GM12878 (cell line): ENCODE measurements around the gene MSX1. TPM values are rescaled to one million over a fixed set of nuclear protein-coding genes. Genes with fewer than 3 reads are reported as not detected.

Source experiments
- ATAC-seq: fragments of 200-7000 bp; cut with Tn5 transposase; 3 replicates; pipeline ENCODE4 v1.9.1; 2020; ENCODE audit warnings: mild to moderate bottlenecking, moderate library complexity
- BruUV-seq: library from RNA; stranded (reverse); fragments of 400-500 nt; replicated peaks from 2 replicates; lab custom pipeline; 2021; lab: Mats Ljungman, UMichigan
- CTCF ChIA-PET: fragments of 300-600 bp; sonication (Branson Sonifier 250); formaldehyde crosslinking; extraction: SDS; loops from one replicate; lab custom pipeline; 2021; ENCODE audit warnings: inconsistent platforms; lab: Yijun Ruan, JAX
- POLR2A ChIA-PET: fragments of 350-600 bp; formaldehyde crosslinking; extraction: SDS; loops from one replicate; lab custom pipeline; 2021; ENCODE audit warnings: inconsistent platforms; lab: Charles Lee
- RAD21 ChIA-PET: fragments of 300-600 bp; sonication (Branson Sonifier 250); formaldehyde crosslinking; loops from one replicate; lab custom pipeline; 2023; ENCODE audit warnings: antibody characterized with exemption; ENCODE audit not compliant: unreplicated experiment; lab: Charles Lee
- SMC1A ChIA-PET: fragments of 300-600 bp; sonication (Branson Sonifier 250); formaldehyde crosslinking; loops from one replicate; lab custom pipeline; 2023; ENCODE audit not compliant: unreplicated experiment, uncharacterized antibody; lab: Charles Lee
- DNase-seq: peaks from one replicate; pipeline ENCODE4 v3.0.0-alpha.2; 2011; ENCODE audit warnings: low read depth, low spot score
- FAIRE-seq: peaks from 3 replicates; lab custom pipeline; 2011; peaks lifted over from hg19 to GRCh38; lab: Jason Lieb, UNC
- H2AFZ ChIP-seq: 2 replicates; pipeline ENCODE4 v1.6.0; 2011; ENCODE audit warnings: low read depth, low read length, control low read depth; ENCODE audit not compliant: control insufficient read depth
- H3K27ac ChIP-seq: 2 replicates; pipeline ENCODE4 v1.5.1; 2011; ENCODE audit warnings: control low read depth; ENCODE audit not compliant: control insufficient read depth, insufficient read depth
- H3K27me3 ChIP-seq, 2 experiments: replicated peaks in 1 of 2; 2 replicates each; pipeline versions ENCODE4 v1.6.0 to v1.6.1; 2011; ENCODE audit warnings: low read length in 1 of 2; ENCODE audit not compliant: control insufficient read depth in 2 of 2, insufficient read depth in 2 of 2
- H3K36me3 ChIP-seq, 2 experiments: 2 replicates each; pipeline ENCODE4 v1.5.1; 2011; ENCODE audit warnings: low read length in 1 of 2; ENCODE audit not compliant: control insufficient read depth in 2 of 2, insufficient read depth in 2 of 2
- H3K4me1 ChIP-seq: 2 replicates; pipeline ENCODE4 v1.6.1; 2011; ENCODE audit warnings: mild to moderate bottlenecking, low read length, moderate library complexity, mixed read lengths; ENCODE audit not compliant: control insufficient read depth, insufficient read depth
- H3K4me2 ChIP-seq: 2 replicates; pipeline ENCODE4 v1.6.0; 2011; ENCODE audit warnings: control low read depth; ENCODE audit not compliant: control insufficient read depth, insufficient read depth
- H3K4me3 ChIP-seq: fragments of 200-600 bp; sonication (generic); 2 replicates; pipeline ENCODE4 v1.5.1; 2016
- H3K79me2 ChIP-seq: 2 replicates; pipeline ENCODE4 v1.6.0; 2011; ENCODE audit warnings: low read length; ENCODE audit not compliant: control insufficient read depth, insufficient read depth
- H3K9ac ChIP-seq: 2 replicates; pipeline ENCODE4 v1.8.0; 2011; ENCODE audit warnings: low read length, control low read depth, mixed read lengths; ENCODE audit not compliant: control insufficient read depth, insufficient read depth
- H3K9me3 ChIP-seq: replicated peaks from 3 replicates; pipeline ENCODE4 v1.5.1; 2011; ENCODE audit warnings: mild to moderate bottlenecking, low read length; ENCODE audit not compliant: control insufficient read depth, insufficient read depth
- H4K20me1 ChIP-seq: 2 replicates; pipeline ENCODE4 v1.6.0; 2011; ENCODE audit not compliant: control insufficient read depth, insufficient read depth
- BMI1 ChIP-seq: fragments of 450-650 bp; IDR thresholded peaks from 2 replicates; pipeline ENCODE4 v1.6.1; 2016; ENCODE audit warnings: mild to moderate bottlenecking, moderate library complexity, borderline replicate concordance
- ETV6 ChIP-seq, 2 experiments: fragments of 450-650 bp in 1 of 2; IDR thresholded peaks in 1 of 2; conservative IDR thresholded peaks in 1 of 2; 2 replicates each; pipeline ENCODE4 v1.6.1; 2014; ENCODE audit warnings: antibody characterized with exemption in 1 of 2, borderline replicate concordance in 1 of 2, low read depth in 1 of 2, mild to moderate bottlenecking in 1 of 2, moderate library complexity in 1 of 2
- MTA2 ChIP-seq: fragments of 450-650 bp; IDR thresholded peaks from 2 replicates; pipeline ENCODE4 v1.6.1; 2016; ENCODE audit warnings: low read depth, mild to moderate bottlenecking, moderate library complexity
- POLR2AphosphoS5 ChIP-seq: IDR thresholded peaks from 2 replicates; pipeline ENCODE4 v1.6.1; 2011; ENCODE audit warnings: mild to moderate bottlenecking, low read length, inconsistent platforms
- SRF ChIP-seq, 2 experiments: IDR thresholded peaks; 2 replicates each; pipeline ENCODE4 v1.6.1; 2011; ENCODE audit warnings: low read depth in 2 of 2, low read length in 2 of 2, mild to moderate bottlenecking in 1 of 2, moderate library complexity in 1 of 2
- STAT1 ChIP-seq: fragments of 450-650 bp; conservative IDR thresholded peaks from 2 replicates; pipeline ENCODE4 v1.6.1; 2014; ENCODE audit warnings: antibody characterized with exemption, mild to moderate bottlenecking
- WGBS: methylation state at CpG from one replicate; pipeline ENCODE4 v1.1.6; 2016; ENCODE audit warnings: low lambda C conversion rate; ENCODE audit not compliant: insufficient replicate concordance, insufficient coverage; ENCODE audit errors: missing lambda C conversion rate; 5-methylcytosine and 5-hydroxymethylcytosine counted together
- in situ Hi-C: fragments of 300-500 bp; cut with MboI; formaldehyde crosslinking; loops from 9 replicates; pipeline ENCODE4 v1.14.3; 2018; ENCODE audit warnings: mixed read lengths
- intact Hi-C: fragments of 100-400 bp; cut with micrococcal nuclease; formaldehyde crosslinking; loops from one replicate; pipeline ENCODE4 v1.14.2; 2022; ENCODE audit not compliant: unreplicated experiment
- polyA plus RNA-seq, 11 experiments: library from polyadenylated mRNA; depleted of rRNA in 4 of 11; unstranded in 6 of 11; stranded (reverse) in 5 of 11; fragments of >200 nt; fragmentation: Nextera tagmentation in 4 of 11; fragmentation: Illumina TruSeq in 1 of 11; extraction: Ambion mirVana in 4 of 11; extraction: Trizol in 1 of 11; gene quantifications; 1 replicate in 1 of 11; 2 replicates in 10 of 11; pipeline versions ENCODE4 v1.2.1 to v1.2.3, GENCODE V29; 2011 to 2016; ENCODE audit warnings: inconsistent platforms in 2 of 11, missing spikeins in 2 of 11, low read depth in 1 of 11
- total RNA-seq, 4 experiments: library from RNA; depleted of rRNA in 3 of 4; stranded (reverse); fragments of >200 nt in 3 of 4; fragmentation: Illumina TruSeq in 1 of 4; extraction: Trizol in 1 of 4; gene quantifications; 2 replicates each; pipeline versions ENCODE4 v1.2.1 to v1.2.3, GENCODE V29; 2013 to 2021

Gene MSX1
- total and polyA plus RNA-seq, 10 of the 15 experiments (the other 5 are each of a cell fraction or from before 2014, with no cell fraction given), result 0.04 to 0.56 (median 0.15) TPM; not detected in 2

DNA sequence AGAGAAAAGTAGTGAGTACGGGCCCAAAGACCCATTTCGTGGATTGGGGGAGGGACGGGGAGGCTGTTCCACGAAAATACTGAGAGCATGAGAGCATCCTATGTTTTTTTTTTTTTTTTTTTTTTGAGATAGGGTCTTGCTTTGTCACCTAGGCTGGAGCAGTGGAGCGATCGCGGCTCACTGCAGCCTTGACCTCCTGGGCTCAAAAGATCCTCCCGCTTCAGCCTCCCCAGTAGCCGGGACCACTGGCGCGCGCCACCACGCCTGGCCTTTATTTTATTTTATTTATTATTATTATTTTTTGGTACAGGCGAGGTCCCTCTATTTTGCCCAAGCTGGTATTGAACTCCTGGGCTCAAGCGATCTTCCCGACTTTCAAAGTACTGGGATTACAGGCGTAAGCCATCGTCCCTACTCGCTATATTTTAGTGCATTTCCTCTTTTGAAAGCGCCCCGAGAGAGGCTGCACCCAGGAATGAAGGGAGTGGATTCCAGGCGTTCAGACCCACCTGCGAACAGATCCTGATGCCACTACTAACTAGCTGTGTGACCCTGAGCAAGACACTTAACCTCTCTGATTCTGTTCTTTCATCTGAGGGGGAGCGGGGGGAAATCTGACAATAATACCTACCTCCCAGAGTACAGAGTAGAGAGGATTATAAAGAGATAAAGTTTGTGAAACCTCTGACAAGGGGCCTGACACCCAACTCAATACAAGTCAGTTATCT, 5.4 kb upstream of the MSX1 start (continued):
- TF ChIP-seq SRF (IDR thresholded peaks at IDR 0.05; ENCODE audit: low read depth in 2 of 2, low read length in 2 of 2) (no peak), ETV6 (conservative IDR thresholded peaks at IDR 0.05 in 1 of 2, IDR thresholded peaks at IDR 0.05 in 1 of 2; ENCODE audit: borderline replicate concordance in 1 of 2, low read depth in 1 of 2) (no peak), POLR2AphosphoS5 (no peak)

GRCh38 chr4:4854649-4855295, 4.7 kb upstream of the MSX1 start:
- no peaks in the 10 kb centered on the region for H4K20me1 ChIP-seq
- no peak overlapping the region for H3K9ac ChIP-seq
- ChIA-PET RAD21 (no interaction called here), POLR2A (no interaction called here), CTCF (no interaction called here), SMC1A (no interaction called here)
- in situ Hi-C loops, result no loop called here
- intact Hi-C loops, result no loop called here
- BruUV-seq, result no TSS peak
- peaks cover 8 to 27% of the 10 kb centered on the region in 2 experiments for H3K27me3 ChIP-seq
- H3K79me2 ChIP-seq, result no peaks in the 10 kb centered on the region
- H3K4me1 ChIP-seq, result no peaks in the 10 kb centered on the region; the same call in 1 of the 2 replicates
- FAIRE-seq (no peak), DNase-seq (no peak), ATAC-seq (no peak)
- no peaks in the 10 kb centered on the region for H3K36me3 ChIP-seq
- H3K9me3 ChIP-seq, result peaks cover 4% of the 10 kb centered on the region; the same call in 2 of the 3 replicates
- TF ChIP-seq BMI1 (no peak), STAT1 (no peak), MTA2 (no peak)
- 44% methylated on average over 30 of the region's 31 CpGs for WGBS
- H3K27ac ChIP-seq, result no peak overlapping the region
- H2AFZ ChIP-seq, result no peak overlapping the region
- no peak overlapping the region for H3K4me2 ChIP-seq
- no peak overlapping the region for H3K4me3 ChIP-seq
